Chondrocyte (in vitro differentiated cells): ENCODE results near the gene JADE3. TPM values are rescaled to one million over a fixed set of nuclear protein-coding genes. Genes with fewer than 3 reads are reported as not detected.

Source experiments
- DNase-seq: peaks from one replicate; pipeline ENCODE4 v3.0.0; 2021; ENCODE audit warnings: mixed read lengths, low spot score
- H3K27ac Mint-ChIP-seq: one replicate; pipeline ENCODE4 v1.8.0; 2021; ENCODE audit warnings: mild to moderate bottlenecking, moderate library complexity, mixed read lengths; ENCODE audit not compliant: unreplicated experiment
- H3K27me3 Mint-ChIP-seq: 2 replicates; pipeline ENCODE4 v1.8.0; 2021; ENCODE audit warnings: low read depth, mixed read lengths
- H3K36me3 Mint-ChIP-seq: 2 replicates; pipeline ENCODE4 v1.8.0; 2021; ENCODE audit warnings: low read depth, mixed read lengths
- H3K4me1 Mint-ChIP-seq: 2 replicates; pipeline ENCODE4 v1.8.0; 2021; ENCODE audit warnings: low read depth, mild to moderate bottlenecking, mixed read lengths
- H3K4me3 Mint-ChIP-seq: one replicate; pipeline ENCODE4 v1.8.0; 2021; ENCODE audit warnings: mild to moderate bottlenecking, moderate library complexity, mixed read lengths; ENCODE audit not compliant: unreplicated experiment
- H3K9me3 Mint-ChIP-seq: 2 replicates; pipeline ENCODE4 v1.8.0; 2021; ENCODE audit warnings: low read depth, mixed read lengths
- total RNA-seq: library from RNA; stranded (reverse); gene quantifications from 3 replicates; pipeline ENCODE4 v1.2.1, GENCODE V29; 2021
- TF ChIP-seq, protein P1 (sequence below): fragments of 200-600 bp; sonication (generic); IDR thresholded peaks from 2 replicates; pipeline ENCODE4 v1.5.0; 2021; ENCODE audit warnings: antibody characterized with exemption, mild to moderate bottlenecking, moderate library complexity

The JADE3 gene
- total RNA-seq, 1 donor from 2014 or later: 11.7 TPM

DNA sequence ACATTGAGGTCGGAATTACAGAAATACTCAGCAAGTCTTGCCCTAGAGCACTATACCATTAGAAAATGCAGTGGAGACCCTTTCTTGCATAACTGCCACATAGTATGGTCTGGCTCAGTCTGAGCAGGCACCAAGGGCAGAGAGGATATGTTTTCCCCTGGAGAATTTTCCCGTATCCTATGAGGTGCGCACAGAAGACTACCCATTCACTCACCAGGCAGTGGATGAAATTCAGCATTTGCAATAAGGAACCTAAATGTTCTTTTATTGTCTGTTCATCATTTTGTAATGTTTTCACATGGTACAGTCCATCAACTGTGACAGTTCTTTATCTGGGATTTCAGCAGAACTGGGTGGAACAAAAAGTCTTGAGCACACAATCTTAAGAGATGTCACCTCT is 15.5 kb downstream of the JADE3 start:
- H3K36me3 Mint-ChIP-seq: no peaks in the 10 kb centered on the region
- H3K4me1 Mint-ChIP-seq: peaks cover 14% of the 10 kb centered on the region
- peaks cover 18% of the 10 kb centered on the region for H3K9me3 Mint-ChIP-seq
- H3K27ac Mint-ChIP-seq: no peak overlapping the region
- DNase-seq: no peak
- no peak overlapping the region for H3K4me3 Mint-ChIP-seq
- no peaks in the 10 kb centered on the region for H3K27me3 Mint-ChIP-seq
- TF ChIP-seq, protein P1, sequence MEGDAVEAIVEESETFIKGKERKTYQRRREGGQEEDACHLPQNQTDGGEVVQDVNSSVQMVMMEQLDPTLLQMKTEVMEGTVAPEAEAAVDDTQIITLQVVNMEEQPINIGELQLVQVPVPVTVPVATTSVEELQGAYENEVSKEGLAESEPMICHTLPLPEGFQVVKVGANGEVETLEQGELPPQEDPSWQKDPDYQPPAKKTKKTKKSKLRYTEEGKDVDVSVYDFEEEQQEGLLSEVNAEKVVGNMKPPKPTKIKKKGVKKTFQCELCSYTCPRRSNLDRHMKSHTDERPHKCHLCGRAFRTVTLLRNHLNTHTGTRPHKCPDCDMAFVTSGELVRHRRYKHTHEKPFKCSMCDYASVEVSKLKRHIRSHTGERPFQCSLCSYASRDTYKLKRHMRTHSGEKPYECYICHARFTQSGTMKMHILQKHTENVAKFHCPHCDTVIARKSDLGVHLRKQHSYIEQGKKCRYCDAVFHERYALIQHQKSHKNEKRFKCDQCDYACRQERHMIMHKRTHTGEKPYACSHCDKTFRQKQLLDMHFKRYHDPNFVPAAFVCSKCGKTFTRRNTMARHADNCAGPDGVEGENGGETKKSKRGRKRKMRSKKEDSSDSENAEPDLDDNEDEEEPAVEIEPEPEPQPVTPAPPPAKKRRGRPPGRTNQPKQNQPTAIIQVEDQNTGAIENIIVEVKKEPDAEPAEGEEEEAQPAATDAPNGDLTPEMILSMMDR: no peak

DNA sequence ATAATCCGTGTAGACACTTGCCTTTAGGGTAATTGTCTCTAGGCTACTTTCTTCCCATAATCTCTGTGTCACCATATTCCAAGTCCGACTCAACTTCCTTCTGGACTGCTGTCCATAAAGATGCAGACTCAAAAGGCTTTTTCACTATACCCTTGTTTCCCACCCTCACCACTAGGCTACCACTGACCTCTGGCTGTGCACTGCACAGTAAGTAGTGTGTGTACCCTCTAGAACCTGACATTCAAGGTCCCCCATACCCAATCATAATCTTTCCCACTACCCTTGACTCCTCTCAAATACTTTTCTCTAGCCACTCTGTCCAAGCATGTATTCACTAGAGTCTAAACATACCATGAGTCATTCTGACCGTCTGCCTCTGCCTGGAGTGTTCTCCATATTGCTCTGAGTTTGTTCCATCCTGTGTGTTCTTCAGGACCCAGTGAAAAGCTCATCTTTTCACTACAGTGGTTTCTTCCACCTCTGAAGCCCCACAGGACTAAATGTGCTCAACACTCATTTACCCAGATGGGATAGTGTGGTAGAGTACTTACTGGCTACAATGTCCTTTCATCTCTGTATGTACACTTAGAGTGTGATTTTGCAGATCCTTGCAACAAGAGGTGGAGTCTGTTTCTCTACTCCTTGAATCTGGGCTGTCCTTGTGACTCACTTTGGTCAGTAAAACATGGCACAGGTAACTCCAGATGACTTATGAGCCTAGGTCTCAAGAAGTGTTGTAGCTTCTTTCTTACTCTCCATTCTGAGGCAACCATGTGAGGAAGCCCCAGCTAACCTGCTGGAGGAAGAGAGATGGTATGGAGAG is 17.4 kb downstream of the JADE3 start:
- H3K4me3 Mint-ChIP-seq: no peak overlapping the region
- H3K27me3 Mint-ChIP-seq: no peaks in the 10 kb centered on the region
- DNase-seq: no peak
- TF ChIP-seq, protein P1: no peak
- H3K36me3 Mint-ChIP-seq: no peaks in the 10 kb centered on the region
- H3K4me1 Mint-ChIP-seq: peaks cover 13% of the 10 kb centered on the region
- peak overlapping the region; percentile 58 for H3K27ac Mint-ChIP-seq
- peaks cover 16% of the 10 kb centered on the region for H3K9me3 Mint-ChIP-seq

DNA sequence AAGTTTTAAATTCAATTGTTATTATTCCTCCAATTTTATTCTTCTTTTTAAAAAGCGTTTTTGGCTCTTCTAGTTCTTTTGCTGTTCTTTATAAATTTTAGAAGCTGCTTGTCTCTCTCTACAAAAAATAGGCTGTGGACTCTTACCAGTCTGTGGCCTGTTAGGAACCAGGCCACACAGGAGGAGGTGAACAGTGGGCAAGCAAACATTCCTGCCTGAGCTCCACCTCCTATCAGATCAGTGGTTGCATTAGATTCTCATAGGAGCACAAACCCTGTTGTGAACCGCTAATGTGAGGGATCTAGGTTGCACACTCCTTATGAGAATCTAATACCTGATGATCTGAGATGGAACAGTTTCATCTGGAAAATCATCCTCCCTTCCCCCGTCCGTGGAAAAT is 23.1 kb downstream of the JADE3 start:
- Mint-ChIP-seq H3K27me3 (no peaks in the 10 kb centered on the region), H3K4me3 (no peak overlapping the region), H3K4me1 (peaks cover 4% of the 10 kb centered on the region), H3K27ac (no peak overlapping the region), H3K9me3 (peaks cover 21% of the 10 kb centered on the region), H3K36me3 (peaks cover 2% of the 10 kb centered on the region)
- TF ChIP-seq, protein P1: no peak
- DNase-seq: no peak

DNA sequence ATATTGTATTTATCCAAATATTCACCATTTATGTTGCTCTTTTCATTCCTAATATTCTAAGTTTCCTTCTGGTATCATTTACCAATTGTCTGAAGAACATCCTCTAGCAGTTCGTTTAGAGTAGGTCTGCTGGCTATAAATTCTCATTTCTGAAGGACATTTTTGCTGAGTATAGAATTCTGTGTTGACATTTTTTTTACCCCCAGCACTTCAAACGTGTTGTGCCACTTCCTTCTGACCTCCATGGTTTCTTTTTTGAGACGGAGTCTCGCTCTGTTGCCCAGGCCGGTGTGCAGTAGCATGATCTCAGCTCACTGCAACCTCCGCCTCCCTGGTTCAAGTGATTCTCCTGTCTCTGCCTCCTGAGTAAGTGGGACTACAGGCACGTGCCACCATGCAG is 26.4 kb downstream of the JADE3 start:
- peaks cover 2% of the 10 kb centered on the region for H3K36me3 Mint-ChIP-seq
- no peak for DNase-seq

DNA sequence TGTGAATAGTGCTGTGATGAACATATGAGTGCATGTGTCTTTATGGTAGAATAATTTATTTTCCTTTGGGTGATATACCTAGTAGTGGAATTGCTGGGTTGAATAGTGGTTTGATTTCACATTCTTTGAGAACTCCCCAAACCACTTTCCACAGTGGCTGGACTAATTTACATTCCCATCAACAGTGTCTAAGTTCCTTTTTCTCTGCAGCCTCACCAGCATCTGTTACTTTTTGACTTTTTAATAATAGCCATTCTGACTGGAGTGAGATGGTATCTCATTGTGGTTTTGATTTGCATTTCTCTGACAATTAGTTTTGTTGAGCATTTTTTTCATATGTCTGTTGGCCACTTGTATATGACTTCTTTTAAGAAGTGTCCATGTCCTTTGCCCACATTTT is 29.1 kb downstream of the JADE3 start:
- no peak for DNase-seq
- no peaks in the 10 kb centered on the region for H3K27me3 Mint-ChIP-seq
- H3K4me3 Mint-ChIP-seq: no peak overlapping the region
- no peak overlapping the region for H3K27ac Mint-ChIP-seq
- peaks cover 22% of the 10 kb centered on the region for H3K9me3 Mint-ChIP-seq
- H3K4me1 Mint-ChIP-seq: peaks cover 10% of the 10 kb centered on the region
- H3K36me3 Mint-ChIP-seq: peaks cover 2% of the 10 kb centered on the region
- TF ChIP-seq, protein P1: no peak

More for the DNA sequence above, 26.4 kb downstream of the JADE3 start:
- Mint-ChIP-seq H3K9me3 (peaks cover 22% of the 10 kb centered on the region), H3K27ac (no peak overlapping the region), H3K4me1 (peaks cover 4% of the 10 kb centered on the region), H3K4me3 (no peak overlapping the region), H3K27me3 (no peaks in the 10 kb centered on the region)
- TF ChIP-seq, protein P1: no peak
